ENCODE data around the gene SLC23A2. TPM values are rescaled to one million over a fixed set of nuclear protein-coding genes. Genes with fewer than 3 reads are reported as not detected.

The SLC23A2 gene
- total RNA-seq, 4 donors from 2014 or later, result 17.1 to 22.9 (median 20.1) TPM

- DNase-seq (ENCODE audit: low spot score), result no peak
- no peak for ATAC-seq (ENCODE audit: low FRiP score)
- no peak for TF ChIP-seq CTCF (IDR thresholded peaks at IDR 0.05)
Observed at GRCh38 chr20:4812216-4812615, 189.1 kb downstream of the SLC23A2 start.

GRCh38 chr20:4811661-4812181 lies 189.6 kb downstream of the SLC23A2 start:
- TF ChIP-seq CTCF (IDR thresholded peaks at IDR 0.05), result no peak
- ATAC-seq (ENCODE audit: low FRiP score) (no peak), DNase-seq (ENCODE audit: low spot score) (no peak)

DNA sequence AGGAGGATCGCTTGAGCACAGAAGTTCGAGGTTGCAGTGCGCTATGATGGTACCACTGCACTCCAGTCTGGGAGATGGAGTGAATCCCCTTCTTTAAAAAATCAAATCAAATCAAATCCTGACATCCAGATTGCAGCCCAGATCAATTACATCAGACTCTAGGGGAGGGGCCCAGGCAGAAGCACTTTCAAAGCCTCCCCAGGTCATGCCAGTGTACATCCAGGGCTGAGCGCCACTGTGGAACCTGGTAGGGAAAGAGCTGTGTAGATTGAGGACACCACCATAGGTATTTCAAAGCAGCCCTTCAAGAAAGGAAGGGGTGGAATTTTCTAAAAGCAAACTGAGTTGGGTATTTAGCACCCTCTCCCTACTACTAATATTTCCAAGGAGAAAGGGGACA lies 190.1 kb downstream of the SLC23A2 start:
- ATAC-seq (ENCODE audit: low FRiP score) (no peak), DNase-seq (ENCODE audit: low spot score) (no peak)
- TF ChIP-seq CTCF (IDR thresholded peaks at IDR 0.05), result no peak

- ATAC-seq (ENCODE audit: low FRiP score), result no peak
- no peak for DNase-seq (ENCODE audit: low spot score)
- TF ChIP-seq CTCF (IDR thresholded peaks at IDR 0.05), result no peak
Observed at GRCh38 chr20:4810426-4811019, 190.8 kb downstream of the SLC23A2 start.

DNA sequence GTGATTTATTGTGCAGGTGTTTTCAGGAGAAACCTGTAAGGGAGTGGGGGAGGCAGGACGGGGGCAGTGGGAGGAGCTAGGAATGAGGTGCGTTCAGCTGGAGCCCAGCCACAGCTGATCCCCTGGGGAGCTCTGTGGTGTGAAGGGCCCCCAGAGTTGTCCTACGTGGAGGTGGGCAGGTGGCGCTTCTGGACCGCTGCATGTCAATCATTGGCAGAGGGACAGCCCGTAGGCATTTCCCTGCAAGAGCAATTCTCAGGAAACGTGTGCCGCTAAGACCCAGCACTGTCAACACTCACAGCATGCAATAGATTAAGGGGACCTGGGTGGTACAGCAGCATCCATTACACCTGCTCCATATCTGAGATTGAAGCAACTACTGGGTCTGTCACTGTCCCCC lies 191.6 kb downstream of the SLC23A2 start:
- TF ChIP-seq CTCF (IDR thresholded peaks at IDR 0.05), result no peak
- DNase-seq (ENCODE audit: low spot score) (no peak), ATAC-seq (ENCODE audit: low FRiP score) (no peak)

GRCh38 chr20:4808872-4809271 lies 192.4 kb downstream of the SLC23A2 start:
- ATAC-seq (ENCODE audit: low FRiP score), result no peak
- no peak for DNase-seq (ENCODE audit: low spot score)
- TF ChIP-seq CTCF (IDR thresholded peaks at IDR 0.05), result no peak
